Measurements from ENCODE around the gene C1orf141. TPM values are rescaled to one million over a fixed set of nuclear protein-coding genes. Genes with fewer than 3 reads are reported as not detected.

The C1orf141 gene
- total and polyA plus RNA-seq, 9 of the 15 experiments (the other 6 are each of a cell fraction or from before 2014, with no cell fraction given), result not detected

DNA sequence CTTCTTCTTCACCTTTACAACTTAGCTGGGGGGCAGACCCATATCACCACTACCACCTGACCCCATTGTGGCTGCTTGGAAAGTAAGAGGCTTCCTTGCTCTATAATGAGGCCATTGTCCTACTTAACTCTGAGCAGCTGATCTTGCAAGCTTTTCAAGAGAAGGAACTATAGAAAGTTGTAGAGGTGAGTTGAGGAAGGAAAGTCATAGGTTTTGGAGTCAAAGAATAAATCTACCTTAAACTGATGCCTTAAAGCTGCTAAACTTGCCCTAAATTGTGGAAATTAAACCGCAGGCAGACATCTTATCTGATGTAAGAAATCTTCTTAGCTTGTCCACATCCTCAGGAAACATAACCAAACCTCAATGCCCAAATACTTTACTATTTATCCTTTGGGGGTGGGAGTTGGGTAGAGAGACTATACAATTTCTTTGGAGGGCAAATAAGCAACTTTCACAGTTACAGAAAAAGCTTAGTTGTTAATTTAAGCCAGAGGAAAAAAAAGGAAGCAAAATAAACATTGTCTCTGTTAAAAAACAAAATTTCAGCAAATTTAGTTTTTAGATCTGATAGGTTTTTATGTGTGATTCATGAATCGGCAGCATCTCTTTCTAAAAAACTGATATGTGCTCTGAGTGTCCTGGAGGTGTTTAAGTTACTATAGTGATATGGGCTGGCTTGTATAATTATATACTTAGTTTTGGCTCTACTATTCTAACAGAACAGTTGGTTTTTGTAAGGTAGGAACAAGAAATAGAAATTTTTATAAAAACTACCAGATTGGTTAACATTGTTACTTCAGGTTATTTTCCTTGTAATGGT lies 36.2 kb upstream of the C1orf141 start:
- no peaks in the 10 kb centered on the region for H3K36me3 ChIP-seq (ENCODE audit: control insufficient read depth, insufficient read depth, low read length)
- BruUV-seq (replicated peaks), result no TSS peak
- FAIRE-seq (no peak), ATAC-seq (peak; percentile 31; the same call in 1 of the 3 replicates), DNase-seq (ENCODE audit: extremely low read depth in 1 of 4, low spot score in 3 of 4) (no peak)
- 9% methylated on average over 2 of the region's 2 CpGs for WGBS (ENCODE audit: insufficient coverage, low coverage, missing lambda C conversion rate)
- no peak overlapping the region for H3K9ac ChIP-seq (ENCODE audit: insufficient read depth in 1 of 2, low read depth in 2 of 2, low read length in 2 of 2)
- ChIA-PET POLR2A (interaction anchor here (1.6 kb wide), 1 partner anchor 8 kb away, joined by 6 read pairs; no protein-coding TSS in a partner anchor), CTCF (ENCODE audit: low intra/inter-chr PET ratio) (no interaction called here)
- no peaks in the 10 kb centered on the region for H4K20me1 ChIP-seq (replicated peaks; ENCODE audit: control insufficient read depth, insufficient read depth, low read length)
- H3K9me1 ChIP-seq (ENCODE audit: control insufficient read depth, insufficient read depth, low read length), result no peaks in the 10 kb centered on the region
- H3K9me3 ChIP-seq (replicated peaks; ENCODE audit: control insufficient read depth, insufficient read depth, low read depth, low read length), result no peaks in the 10 kb centered on the region
- in situ Hi-C loops (cut with MboI), result no loop called here
- H2AFZ ChIP-seq (ENCODE audit: low read depth, low read length), result peak overlapping the region; percentile 49; the same call in 1 of the 2 replicates
- H3K27ac ChIP-seq (ENCODE audit: extremely low read depth, low read depth, low read length), result no peak overlapping the region
- no peaks in the 10 kb centered on the region for H3K79me2 ChIP-seq (ENCODE audit: control insufficient read depth, insufficient read depth, low read length)
- H3K4me1 ChIP-seq (replicated peaks in 1 of 2; ENCODE audit: control insufficient read depth in 2 of 2, insufficient read depth in 2 of 2, low read length in 2 of 2), result peaks cover 0 to 3% of the 10 kb centered on the region in 2 experiments; a peak in 2 of 5 replicates
- intact Hi-C loops (cut with micrococcal nuclease), result loop anchor here (5.0 kb wide), 1 partner anchor 41 kb away; no protein-coding TSS in a partner anchor
- H3K4me3 ChIP-seq, result no peak overlapping the region
- no peak overlapping the region for H3K4me2 ChIP-seq (ENCODE audit: insufficient read depth, low read length)
- H3K27me3 ChIP-seq (ENCODE audit: control insufficient read depth in 2 of 2, insufficient read depth in 2 of 2, low read length in 2 of 2), result no peaks in the 10 kb centered on the region
- TF ChIP-seq TEAD2 (tag; IDR thresholded peaks at IDR 0.05) (no peak), ILK (tag; IDR thresholded peaks at IDR 0.05; ENCODE audit: borderline replicate concordance, low read depth) (no peak), ETV1 (tag; conservative IDR thresholded peaks at IDR 0.05; ENCODE audit: low read depth) (no peak), ZFP1 (CRISPR knock-in tag; IDR thresholded peaks at IDR 0.05) (no peak), ETV5 (CRISPR knock-in tag; IDR thresholded peaks at IDR 0.05; ENCODE audit: low read depth) (no peak), ZNF347 (CRISPR knock-in tag; IDR thresholded peaks at IDR 0.05; ENCODE audit: low read depth) (no peak), NR3C1 (CRISPR knock-in tag; IDR thresholded peaks at IDR 0.05) (no peak), ZNF232 (CRISPR knock-in tag; IDR thresholded peaks at IDR 0.05) (no peak), POU5F1 (IDR thresholded peaks at IDR 0.05; ENCODE audit: borderline replicate concordance, low read depth, low read length, partially characterized antibody) (no peak), POLR3G (IDR thresholded peaks at IDR 0.05; ENCODE audit: extremely low read depth, insufficient read length, insufficient replicate concordance) (no peak), RBBP5 (IDR thresholded peaks at IDR 0.05; ENCODE audit: borderline replicate concordance, insufficient read depth, low read length, poor library complexity, severe bottlenecking) (no peak)
- TF ChIP-seq, protein P1, sequence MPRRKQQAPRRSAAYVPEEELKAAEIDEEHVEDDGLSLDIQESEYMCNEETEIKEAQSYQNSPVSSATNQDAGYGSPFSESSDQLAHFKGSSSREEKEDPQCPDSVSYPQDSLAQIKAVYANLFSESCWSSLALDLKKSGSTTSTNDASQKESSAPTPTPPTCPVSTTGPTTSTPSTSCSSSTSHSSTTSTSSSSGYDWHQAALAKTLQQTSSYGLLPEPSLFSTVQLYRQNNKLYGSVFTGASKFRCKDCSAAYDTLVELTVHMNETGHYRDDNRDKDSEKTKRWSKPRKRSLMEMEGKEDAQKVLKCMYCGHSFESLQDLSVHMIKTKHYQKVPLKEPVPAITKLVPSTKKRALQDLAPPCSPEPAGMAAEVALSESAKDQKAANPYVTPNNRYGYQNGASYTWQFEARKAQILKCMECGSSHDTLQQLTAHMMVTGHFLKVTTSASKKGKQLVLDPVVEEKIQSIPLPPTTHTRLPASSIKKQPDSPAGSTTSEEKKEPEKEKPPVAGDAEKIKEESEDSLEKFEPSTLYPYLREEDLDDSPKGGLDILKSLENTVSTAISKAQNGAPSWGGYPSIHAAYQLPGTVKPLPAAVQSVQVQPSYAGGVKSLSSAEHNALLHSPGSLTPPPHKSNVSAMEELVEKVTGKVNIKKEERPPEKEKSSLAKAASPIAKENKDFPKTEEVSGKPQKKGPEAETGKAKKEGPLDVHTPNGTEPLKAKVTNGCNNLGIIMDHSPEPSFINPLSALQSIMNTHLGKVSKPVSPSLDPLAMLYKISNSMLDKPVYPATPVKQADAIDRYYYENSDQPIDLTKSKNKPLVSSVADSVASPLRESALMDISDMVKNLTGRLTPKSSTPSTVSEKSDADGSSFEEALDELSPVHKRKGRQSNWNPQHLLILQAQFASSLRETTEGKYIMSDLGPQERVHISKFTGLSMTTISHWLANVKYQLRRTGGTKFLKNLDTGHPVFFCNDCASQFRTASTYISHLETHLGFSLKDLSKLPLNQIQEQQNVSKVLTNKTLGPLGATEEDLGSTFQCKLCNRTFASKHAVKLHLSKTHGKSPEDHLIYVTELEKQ (CRISPR knock-in tag; IDR thresholded peaks at IDR 0.05), result no peak
- TF ChIP-seq, protein P2, sequence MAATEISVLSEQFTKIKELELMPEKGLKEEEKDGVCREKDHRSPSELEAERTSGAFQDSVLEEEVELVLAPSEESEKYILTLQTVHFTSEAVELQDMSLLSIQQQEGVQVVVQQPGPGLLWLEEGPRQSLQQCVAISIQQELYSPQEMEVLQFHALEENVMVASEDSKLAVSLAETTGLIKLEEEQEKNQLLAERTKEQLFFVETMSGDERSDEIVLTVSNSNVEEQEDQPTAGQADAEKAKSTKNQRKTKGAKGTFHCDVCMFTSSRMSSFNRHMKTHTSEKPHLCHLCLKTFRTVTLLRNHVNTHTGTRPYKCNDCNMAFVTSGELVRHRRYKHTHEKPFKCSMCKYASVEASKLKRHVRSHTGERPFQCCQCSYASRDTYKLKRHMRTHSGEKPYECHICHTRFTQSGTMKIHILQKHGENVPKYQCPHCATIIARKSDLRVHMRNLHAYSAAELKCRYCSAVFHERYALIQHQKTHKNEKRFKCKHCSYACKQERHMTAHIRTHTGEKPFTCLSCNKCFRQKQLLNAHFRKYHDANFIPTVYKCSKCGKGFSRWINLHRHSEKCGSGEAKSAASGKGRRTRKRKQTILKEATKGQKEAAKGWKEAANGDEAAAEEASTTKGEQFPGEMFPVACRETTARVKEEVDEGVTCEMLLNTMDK (IDR thresholded peaks at IDR 0.05; ENCODE audit: borderline replicate concordance, insufficient read depth, low read depth, low read length, poor library complexity, severe bottlenecking), result no peak
